C4-2B (cell line): Measurements from ENCODE around the gene IFT52.

Experiments used
- CTCF ChIP-seq: fragments of 450-650 bp; conservative IDR thresholded peaks from 2 replicates; pipeline ENCODE4 v1.5.1; 2017; ENCODE audit warnings: mild to moderate bottlenecking
- ZFX ChIP-seq: fragments of 450-650 bp; IDR thresholded peaks from 2 replicates; pipeline ENCODE4 v1.6.1; 2017

- TF ChIP-seq CTCF (no peak), ZFX (no peak)
Measured at GRCh38 chr20:43583982-43584432, 6.7 kb upstream of the IFT52 start.
